ENCODE measurements around the gene CDS1. TPM values are rescaled to one million over a fixed set of nuclear protein-coding genes. Genes with fewer than 3 reads are reported as not detected.
A peak's percentile ranks its signal among the peaks of the same experiment; 100 is the strongest.

The CDS1 gene
- total RNA-seq, 1 donor: 0.36 TPM

- no peak overlapping the region for H3K4me3 ChIP-seq (ENCODE audit: low read depth, low read length)
- DNase-seq (ENCODE audit: low read depth): no peak
- TF ChIP-seq CTCF (IDR thresholded peaks at IDR 0.05; ENCODE audit: insufficient read depth, low read length): no peak
Observed at GRCh38 chr4:84606645-84607044, 23.7 kb downstream of the CDS1 start.

GRCh38 chr4:84611531-84611930 is 28.6 kb downstream of the CDS1 start:
- no peak for TF ChIP-seq CTCF (IDR thresholded peaks at IDR 0.05; ENCODE audit: insufficient read depth, low read length)
- DNase-seq (ENCODE audit: low read depth): no peak

GRCh38 chr4:84614891-84615290 is 32.0 kb downstream of the CDS1 start:
- no peak overlapping the region for H3K4me3 ChIP-seq (ENCODE audit: low read depth, low read length)
- TF ChIP-seq CTCF (IDR thresholded peaks at IDR 0.05; ENCODE audit: insufficient read depth, low read length): no peak
- no peak for DNase-seq (ENCODE audit: low read depth)

More at GRCh38 chr4:84611531-84611930, 28.6 kb downstream of the CDS1 start:
- no peak overlapping the region for H3K4me3 ChIP-seq (ENCODE audit: low read depth, low read length)

- DNase-seq (ENCODE audit: low read depth): no peak
- no peak for TF ChIP-seq CTCF (IDR thresholded peaks at IDR 0.05; ENCODE audit: insufficient read depth, low read length)
- H3K4me3 ChIP-seq (ENCODE audit: low read depth, low read length): no peak overlapping the region
Observed at GRCh38 chr4:84615355-84615754, 32.4 kb downstream of the CDS1 start.

- DNase-seq (ENCODE audit: low read depth): peak; percentile 14
- TF ChIP-seq CTCF (IDR thresholded peaks at IDR 0.05; ENCODE audit: insufficient read depth, low read length): no peak
Observed at GRCh38 chr4:84622959-84623358, 40.0 kb downstream of the CDS1 start.

GRCh38 chr4:84623661-84624060 is 40.7 kb downstream of the CDS1 start:
- no peak overlapping the region for H3K4me3 ChIP-seq (ENCODE audit: low read depth, low read length)
- DNase-seq (ENCODE audit: low read depth): no peak
- TF ChIP-seq CTCF (IDR thresholded peaks at IDR 0.05; ENCODE audit: insufficient read depth, low read length): no peak

More at GRCh38 chr4:84622959-84623358, 40.0 kb downstream of the CDS1 start:
- no peak overlapping the region for H3K4me3 ChIP-seq (ENCODE audit: low read depth, low read length)

GRCh38 chr4:84626673-84627072 is 43.7 kb downstream of the CDS1 start:
- TF ChIP-seq CTCF (IDR thresholded peaks at IDR 0.05; ENCODE audit: insufficient read depth, low read length): no peak
- DNase-seq (ENCODE audit: low read depth): no peak
- no peak overlapping the region for H3K4me3 ChIP-seq (ENCODE audit: low read depth, low read length)

All from fibroblast of the aortic adventitia (primary cell).